K562 (cell line): Measurements from ENCODE around the gene SLC20A1. TPM values are rescaled to one million over a fixed set of nuclear protein-coding genes. Genes with fewer than 3 reads are reported as not detected.

ENCODE experiments used
- ATAC-seq: fragments of 200-7000 bp; cut with Tn5 transposase; 3 replicates; pipeline ENCODE4 v1.9.1; 2020; ENCODE audit warnings: moderate library complexity
- BruUV-seq: library from RNA; stranded (reverse); fragments of 400-500 nt; replicated peaks from 2 replicates; lab custom pipeline; 2021; lab: Mats Ljungman, UMichigan
- CTCF ChIA-PET: fragments of 300-600 bp; formaldehyde crosslinking; extraction: SDS; loops from one replicate; lab custom pipeline; 2021; ENCODE audit warnings: low intra/inter-chr PET ratio; lab: Yijun Ruan, JAX
- POLR2A ChIA-PET: fragments of 300-600, 350-650 bp; sonication (Branson Sonifier 250); formaldehyde crosslinking; extraction: SDS; loops from one replicate; lab custom pipeline; 2021; ENCODE audit warnings: antibody characterized with exemption, inconsistent platforms; lab: Yijun Ruan, JAX
- DNase-seq, 4 experiments: peaks; one replicate each; pipeline versions ENCODE4 v3.0.0 to v3.0.0-alpha.2; 2011 to 2018; ENCODE audit warnings: low spot score in 3 of 4, mixed read lengths in 3 of 4; ENCODE audit errors: extremely low read depth in 1 of 4
- FAIRE-seq: peaks from 2 replicates; lab custom pipeline; 2011; peaks lifted over from hg19 to GRCh38; lab: Jason Lieb, UNC
- H2AFZ ChIP-seq: 2 replicates; pipeline ENCODE4 v1.6.0; 2011; ENCODE audit warnings: low read depth, low read length, control low read depth, inconsistent platforms
- H3K27ac ChIP-seq: fragments of 200-600 bp; 3 replicates; pipeline ENCODE4 v1.8.0; 2011; ENCODE audit warnings: low read depth, mild to moderate bottlenecking, control low read depth, inconsistent platforms, low read length, moderate library complexity, mixed read lengths; ENCODE audit errors: extremely low read depth
- H3K27me3 ChIP-seq, 2 experiments: fragments of 300-600 bp in 1 of 2; 2 replicates in 1 of 2; 3 replicates in 1 of 2; pipeline versions ENCODE4 v1.6.0 to v1.8.0; 2011; ENCODE audit warnings: inconsistent platforms in 2 of 2, low read length in 2 of 2, mild to moderate bottlenecking in 1 of 2, mixed read lengths in 1 of 2, moderate library complexity in 1 of 2; ENCODE audit not compliant: control insufficient read depth in 2 of 2, insufficient read depth in 2 of 2
- H3K36me3 ChIP-seq: fragments of 300-600 bp; 3 replicates; pipeline ENCODE4 v1.8.0; 2011; ENCODE audit warnings: mild to moderate bottlenecking, low read length, inconsistent platforms; ENCODE audit not compliant: control insufficient read depth, insufficient read depth
- H3K4me1 ChIP-seq, 2 experiments: fragments of 200-600 bp in 1 of 2; replicated peaks in 1 of 2; 2 replicates in 1 of 2; 3 replicates in 1 of 2; pipeline versions ENCODE4 v1.5.1 to v1.8.0; 2011; ENCODE audit warnings: inconsistent platforms in 2 of 2, low read length in 2 of 2, mild to moderate bottlenecking in 1 of 2, mixed read lengths in 1 of 2, moderate library complexity in 1 of 2; ENCODE audit not compliant: control insufficient read depth in 2 of 2, insufficient read depth in 2 of 2
- H3K4me2 ChIP-seq: 2 replicates; pipeline ENCODE4 v1.6.1; 2011; ENCODE audit warnings: low read length, control low read depth, inconsistent platforms, mixed read lengths; ENCODE audit not compliant: insufficient read depth
- H3K4me3 ChIP-seq: fragments of 200-600 bp; sonication (generic), shearing (Covaris generic); 2 replicates; pipeline ENCODE4 v1.5.1; 2016; ENCODE audit warnings: control low read depth, inconsistent platforms
- H3K79me2 ChIP-seq: fragments of 200-600 bp; 3 replicates; pipeline ENCODE4 v1.8.0; 2011; ENCODE audit warnings: low read length, inconsistent platforms; ENCODE audit not compliant: control insufficient read depth, insufficient read depth
- H3K9ac ChIP-seq, 2 experiments: 2 replicates each; pipeline versions ENCODE4 v1.6.0 to v1.6.1; 2011; ENCODE audit warnings: low read depth in 2 of 2, low read length in 2 of 2, control low read depth in 1 of 2, inconsistent platforms in 1 of 2, mild to moderate bottlenecking in 1 of 2, mixed read lengths in 1 of 2; ENCODE audit not compliant: insufficient read depth in 1 of 2
- H3K9me1 ChIP-seq: one replicate; pipeline ENCODE4 v1.6.0; 2011; ENCODE audit warnings: inconsistent platforms, mild to moderate bottlenecking, low read length, moderate library complexity; ENCODE audit not compliant: control insufficient read depth, insufficient read depth
- H3K9me3 ChIP-seq: replicated peaks from 2 replicates; pipeline ENCODE4 v1.5.1; 2011; ENCODE audit warnings: low read depth, low read length, inconsistent platforms; ENCODE audit not compliant: control insufficient read depth, insufficient read depth
- H4K20me1 ChIP-seq: replicated peaks from 2 replicates; pipeline ENCODE4 v1.6.1; 2011; ENCODE audit warnings: low read length, inconsistent platforms, mixed read lengths; ENCODE audit not compliant: control insufficient read depth, insufficient read depth
- EGR1 ChIP-seq: fragments of 450-650 bp; conservative IDR thresholded peaks from 2 replicates; pipeline ENCODE4 v1.6.1; 2017; ENCODE audit warnings: mild to moderate bottlenecking
- HEY1 ChIP-seq: fragments of 250-450 bp; sonication (Bioruptor Pico); IDR thresholded peaks from 2 replicates; pipeline ENCODE4 v1.5.0; 2020; ENCODE audit warnings: mild to moderate bottlenecking, moderate library complexity, borderline replicate concordance
- NCOA1 ChIP-seq: fragments of 450-650 bp; IDR thresholded peaks from 2 replicates; pipeline ENCODE4 v1.6.1; 2016; ENCODE audit warnings: low read depth
- NR2F6 ChIP-seq: fragments of 450-650 bp; formaldehyde crosslinking; IDR thresholded peaks from 2 replicates; pipeline ENCODE4 v1.4.0; 2020; ENCODE audit warnings: mild to moderate bottlenecking
- RB1 ChIP-seq: fragments of 450-650 bp; IDR thresholded peaks from 2 replicates; pipeline ENCODE4 v1.6.1; 2017; ENCODE audit warnings: low read depth, mild to moderate bottlenecking
- RUNX1 ChIP-seq: sonication (generic); IDR thresholded peaks from 2 replicates; pipeline ENCODE4 v1.6.1; 2016; ENCODE audit warnings: antibody characterized with exemption, low read depth
- WGBS: fragments of 100-300 bp; shearing (Covaris generic); methylation state at CpG from one replicate; pipeline ENCODE4 v1.1.6; 2016; ENCODE audit warnings: low coverage, mixed read lengths; ENCODE audit not compliant: insufficient coverage; ENCODE audit errors: missing lambda C conversion rate; 5-methylcytosine and 5-hydroxymethylcytosine counted together
- in situ Hi-C: fragments of 300-500 bp; cut with MboI; formaldehyde crosslinking; loops from 4 replicates; pipeline ENCODE4 v1.15.0; 2018; ENCODE audit warnings: inconsistent platforms, mixed read lengths
- intact Hi-C: fragments of 100-400 bp; cut with micrococcal nuclease; formaldehyde crosslinking; loops from 2 replicates; pipeline ENCODE4 v1.14.2; 2022
- polyA plus RNA-seq, 8 experiments: library from polyadenylated mRNA; depleted of rRNA in 4 of 8; stranded (reverse) in 5 of 8; unstranded in 3 of 8; fragments of >200 nt; fragmentation: Nextera tagmentation in 2 of 8; fragmentation: Illumina TruSeq in 1 of 8; extraction: Ambion mirVana in 2 of 8; extraction: Trizol in 1 of 8; gene quantifications; 2 replicates each; pipeline versions ENCODE4 v1.2.1 to v1.2.3, GENCODE V29; 2011 to 2014; ENCODE audit warnings: inconsistent platforms in 1 of 8, missing spikeins in 1 of 8
- total RNA-seq, 7 experiments: library from RNA; depleted of rRNA in 6 of 7; stranded (reverse); fragments of >200 nt in 6 of 7; fragmentation: Illumina TruSeq in 2 of 7; extraction: Trizol in 2 of 7; gene quantifications; 2 replicates each; pipeline versions ENCODE4 v1.2.1 to v1.2.3, GENCODE V29; 2011 to 2021; ENCODE audit warnings: low replicate concordance in 1 of 7
- TF ChIP-seq, protein P1 (sequence below): fragments of 450-650 bp; IDR thresholded peaks from 2 replicates; pipeline ENCODE4 v1.7.0; 2016; ENCODE audit warnings: borderline replicate concordance

Gene SLC20A1
- total and polyA plus RNA-seq, 9 of the 15 experiments (the other 6 are each of a cell fraction or from before 2014, with no cell fraction given): 53.8 to 150 (median 74.7) TPM

DNA sequence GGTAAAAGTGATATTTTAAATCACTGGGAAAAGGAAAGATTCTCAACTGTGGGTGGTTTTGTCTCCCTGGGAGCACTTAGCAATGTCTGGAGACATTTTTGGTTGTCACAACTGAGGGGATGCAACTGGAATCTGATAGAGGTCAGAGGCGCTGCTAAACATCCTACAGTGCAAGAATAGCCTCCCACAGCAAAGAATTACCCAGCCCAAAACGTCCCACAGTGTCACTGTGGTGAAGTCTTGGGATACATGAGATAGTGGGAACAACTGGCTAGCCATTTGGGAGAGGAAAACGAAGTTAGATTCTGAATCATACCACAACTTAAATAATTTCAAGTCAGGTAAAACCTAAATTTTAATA lies 38.7 kb downstream of the SLC20A1 start:
- Histone ChIP-seq H3K4me2 (peak overlapping the region; percentile 73), H3K4me3 (no peak overlapping the region), H3K79me2 (no peaks in the 10 kb centered on the region), H2AFZ (0 out of 2 replicates have a peak overlapping the region, but pooled peaks have one; percentile 25), H4K20me1 (no peaks in the 10 kb centered on the region), H3K9ac (peak overlapping the region; percentile 49 to 60; a peak in 3 of 4 replicates), H3K27me3 (no peaks in the 10 kb centered on the region), H3K27ac (peak overlapping the region; percentile 86), H3K4me1 (peaks cover 42 to 66% of the 10 kb centered on the region in 2 experiments), H3K36me3 (no peaks in the 10 kb centered on the region), H3K9me1 (no peaks in the 10 kb centered on the region), H3K9me3 (no peaks in the 10 kb centered on the region)
- in situ Hi-C loops (no loop called here), intact Hi-C loops (loop anchor here (1.0 kb wide), 1 partner anchor 39 kb away; the partner anchor contains the start of gene SLC20A1)
- DNase-seq: peak in 1 of 4 experiments; percentile 42
- ChIA-PET POLR2A (interaction anchor here (1.0 to 3.5 kb wide), 6 partner anchors 8 to 37 kb away, joined by 6 to 14 read pairs (median 9); no protein-coding TSS in a partner anchor), CTCF (no interaction called here)
- BruUV-seq: no TSS peak
- ATAC-seq: peak; percentile 9; the same call in 1 of the 3 replicates
- peak; percentile 32 for FAIRE-seq
- TF ChIP-seq HEY1 (CRISPR knock-in tag) (no peak), NCOA1 (no peak), RB1 (0 out of 2 replicates have a peak, but pooled peaks have one; percentile 17), RUNX1 (no peak), NR2F6 (no peak), EGR1 (no peak)
- TF ChIP-seq, protein P1, sequence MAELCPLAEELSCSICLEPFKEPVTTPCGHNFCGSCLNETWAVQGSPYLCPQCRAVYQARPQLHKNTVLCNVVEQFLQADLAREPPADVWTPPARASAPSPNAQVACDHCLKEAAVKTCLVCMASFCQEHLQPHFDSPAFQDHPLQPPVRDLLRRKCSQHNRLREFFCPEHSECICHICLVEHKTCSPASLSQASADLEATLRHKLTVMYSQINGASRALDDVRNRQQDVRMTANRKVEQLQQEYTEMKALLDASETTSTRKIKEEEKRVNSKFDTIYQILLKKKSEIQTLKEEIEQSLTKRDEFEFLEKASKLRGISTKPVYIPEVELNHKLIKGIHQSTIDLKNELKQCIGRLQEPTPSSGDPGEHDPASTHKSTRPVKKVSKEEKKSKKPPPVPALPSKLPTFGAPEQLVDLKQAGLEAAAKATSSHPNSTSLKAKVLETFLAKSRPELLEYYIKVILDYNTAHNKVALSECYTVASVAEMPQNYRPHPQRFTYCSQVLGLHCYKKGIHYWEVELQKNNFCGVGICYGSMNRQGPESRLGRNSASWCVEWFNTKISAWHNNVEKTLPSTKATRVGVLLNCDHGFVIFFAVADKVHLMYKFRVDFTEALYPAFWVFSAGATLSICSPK: no peak
- WGBS: 8% methylated on average over 3 of the region's 3 CpGs
